NT2/D1 (cell line): Measurements from ENCODE around the gene NOP53.

Source experiments
- SUZ12 ChIP-seq: IDR thresholded peaks from 2 replicates; pipeline ENCODE4 v1.6.1; 2011; ENCODE audit not compliant: insufficient read length, insufficient read depth; ENCODE audit errors: extremely low read depth
- YY1 ChIP-seq: IDR thresholded peaks from 2 replicates; pipeline ENCODE4 v1.6.1; 2011; ENCODE audit not compliant: insufficient read length, insufficient read depth
- ZNF274 ChIP-seq: IDR thresholded peaks from 2 replicates; pipeline ENCODE4 v1.6.1; 2011; ENCODE audit warnings: mild to moderate bottlenecking, low read depth, low read length

GRCh38 chr19:47762615-47763308 lies 17.4 kb downstream of the NOP53 start:
- TF ChIP-seq ZNF274 (no peak), YY1 (no peak), SUZ12 (no peak)
